Large intestine (tissue), 3 donors: ENCODE measurements around the gene ABCA13. TPM values are rescaled to one million over a fixed set of nuclear protein-coding genes. Genes with fewer than 3 reads are reported as not detected.

Experiments used
- DNase-seq, 2 donors: peaks; one replicate each; pipeline versions ENCODE4 v3.0.0 to v3.0.0-alpha.2; 2013
- H3K27ac ChIP-seq: one replicate; pipeline ENCODE4 v1.5.1; 2013; ENCODE audit warnings: low read length
- H3K27me3 ChIP-seq: 2 replicates; pipeline ENCODE4 v1.6.1; 2013; ENCODE audit warnings: low read length; ENCODE audit not compliant: control insufficient read depth, insufficient read depth
- H3K36me3 ChIP-seq: 2 replicates; pipeline ENCODE4 v1.6.1; 2013; ENCODE audit warnings: low read length; ENCODE audit not compliant: control insufficient read depth, insufficient read depth
- H3K4me1 ChIP-seq: one replicate; pipeline ENCODE4 v1.6.1; 2013; ENCODE audit warnings: low read length; ENCODE audit not compliant: control insufficient read depth, insufficient read depth
- H3K4me3 ChIP-seq: one replicate; pipeline ENCODE4 v1.5.1; 2013; ENCODE audit warnings: low read length
- H3K9me3 ChIP-seq: one replicate; pipeline ENCODE4 v1.6.1; 2013; ENCODE audit warnings: mild to moderate bottlenecking, low read depth, low read length, moderate library complexity; ENCODE audit not compliant: control insufficient read depth
- WGBS: methylation state at CpG from one replicate; pipeline ENCODE4 v1.1.5; 2013; ENCODE audit warnings: low lambda C conversion rate; ENCODE audit not compliant: insufficient coverage; 5-methylcytosine and 5-hydroxymethylcytosine counted together
- polyA plus RNA-seq: library from polyadenylated mRNA; unstranded; fragments of 120-200 nt; gene quantifications from one replicate; pipeline ENCODE4 v1.2.1, GENCODE V29; 2013

Gene ABCA13
- polyA plus RNA-seq, 1 donor, result 0.28 TPM

DNA sequence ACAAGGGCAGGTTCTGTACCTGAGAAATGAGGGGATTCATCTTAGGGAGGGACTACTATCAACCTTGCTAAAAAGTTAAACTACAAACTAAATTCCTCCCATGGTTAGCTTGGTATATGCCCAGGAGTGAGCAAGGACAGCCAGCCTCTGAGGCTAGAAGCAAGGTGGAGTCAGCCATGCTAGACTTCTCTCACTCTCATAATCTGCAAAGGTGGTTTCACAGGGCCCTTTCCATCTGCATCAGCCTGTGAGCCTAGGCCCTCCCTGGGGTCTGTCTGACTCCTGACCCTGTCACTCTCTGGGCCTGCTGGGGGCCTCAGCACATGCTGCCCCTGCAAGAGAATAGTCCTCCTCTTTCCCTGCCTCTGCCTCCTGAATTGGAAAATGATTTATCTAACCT is 66.1 kb downstream of the ABCA13 start:
- Histone ChIP-seq H3K4me3 (no peak overlapping the region), H3K9me3 (no peaks in the 10 kb centered on the region), H3K4me1 (no peaks in the 10 kb centered on the region), H3K36me3 (no peaks in the 10 kb centered on the region), H3K27me3 (no peaks in the 10 kb centered on the region), H3K27ac (no peak overlapping the region)
- no peak for DNase-seq

- Histone ChIP-seq H3K4me1 (no peaks in the 10 kb centered on the region), H3K9me3 (no peaks in the 10 kb centered on the region), H3K27me3 (no peaks in the 10 kb centered on the region), H3K36me3 (no peaks in the 10 kb centered on the region), H3K27ac (no peak overlapping the region), H3K4me3 (no peak overlapping the region)
- WGBS, result no CpG with 5 or more reads among the region's 8 CpGs
- no peak for DNase-seq
Observed at GRCh38 chr7:48242846-48243245, 71.6 kb downstream of the ABCA13 start.

DNA sequence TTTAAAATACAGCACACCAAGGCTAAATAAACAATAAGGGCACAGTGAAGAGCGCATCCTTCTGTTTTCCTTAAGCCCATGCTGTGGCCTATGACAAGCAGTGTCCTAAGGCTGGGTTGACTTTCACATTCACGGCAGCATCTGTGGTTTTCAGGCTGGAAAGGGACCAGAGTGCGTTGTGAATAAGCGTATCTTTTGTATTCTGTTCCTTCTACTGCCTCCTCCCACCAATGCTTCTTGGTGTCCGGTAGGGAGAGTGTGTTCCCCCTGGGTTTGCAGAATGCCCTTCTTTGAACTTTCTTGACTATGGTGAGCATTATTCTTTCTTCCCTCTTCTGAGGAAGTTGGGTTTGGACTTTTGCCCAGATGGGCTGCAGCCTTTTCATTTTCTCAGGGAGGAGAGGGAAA is 73.6 kb downstream of the ABCA13 start:
- no peak for DNase-seq
- WGBS, result no CpG with 5 or more reads among the region's 5 CpGs
- no peaks in the 10 kb centered on the region for H3K27me3 ChIP-seq

DNA sequence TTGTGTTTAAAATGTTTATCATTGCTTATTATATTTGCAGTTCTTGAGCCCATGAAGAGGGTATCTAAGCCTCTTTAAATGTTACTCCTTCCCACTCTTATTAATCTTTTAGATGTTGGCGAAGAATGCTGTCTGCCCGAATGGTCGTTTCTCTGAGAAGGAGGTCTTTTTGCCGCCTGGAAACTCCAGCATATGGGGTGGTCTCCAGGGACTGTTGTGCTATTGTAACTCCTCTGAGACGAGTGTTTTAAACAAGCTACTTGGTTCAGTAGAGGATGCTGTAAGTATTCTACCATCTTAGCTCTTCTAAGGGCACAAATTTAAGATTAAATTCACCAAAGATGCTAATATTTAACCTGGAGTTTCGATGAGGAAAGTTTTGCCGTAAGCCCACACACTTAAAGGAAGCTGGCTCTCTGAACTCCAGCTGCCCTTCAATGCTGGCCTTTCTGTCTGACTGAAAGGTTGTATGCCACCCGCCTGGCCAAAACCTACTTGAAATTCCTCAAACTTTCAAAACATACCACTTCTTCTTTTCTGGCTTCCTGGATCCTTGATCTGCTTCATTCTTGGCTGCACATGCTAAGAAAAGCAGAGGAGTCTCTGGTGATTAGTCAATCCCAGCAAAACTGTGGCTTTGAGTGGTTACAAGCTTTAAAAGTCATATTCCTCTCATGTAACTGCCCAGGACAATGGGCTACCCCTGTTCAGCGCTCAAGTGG is 74.7 kb downstream of the ABCA13 start:
- Histone ChIP-seq H3K36me3 (no peaks in the 10 kb centered on the region), H3K4me1 (no peaks in the 10 kb centered on the region), H3K27ac (no peak overlapping the region), H3K27me3 (no peaks in the 10 kb centered on the region), H3K4me3 (no peak overlapping the region), H3K9me3 (no peaks in the 10 kb centered on the region)
- WGBS, result 100% methylated on average over 2 of the region's 9 CpGs
- DNase-seq, result no peak

More for the DNA sequence above, 73.6 kb downstream of the ABCA13 start:
- no peak overlapping the region for H3K4me3 ChIP-seq
- no peaks in the 10 kb centered on the region for H3K9me3 ChIP-seq
- no peaks in the 10 kb centered on the region for H3K36me3 ChIP-seq
- no peaks in the 10 kb centered on the region for H3K4me1 ChIP-seq
- no peak overlapping the region for H3K27ac ChIP-seq

DNA sequence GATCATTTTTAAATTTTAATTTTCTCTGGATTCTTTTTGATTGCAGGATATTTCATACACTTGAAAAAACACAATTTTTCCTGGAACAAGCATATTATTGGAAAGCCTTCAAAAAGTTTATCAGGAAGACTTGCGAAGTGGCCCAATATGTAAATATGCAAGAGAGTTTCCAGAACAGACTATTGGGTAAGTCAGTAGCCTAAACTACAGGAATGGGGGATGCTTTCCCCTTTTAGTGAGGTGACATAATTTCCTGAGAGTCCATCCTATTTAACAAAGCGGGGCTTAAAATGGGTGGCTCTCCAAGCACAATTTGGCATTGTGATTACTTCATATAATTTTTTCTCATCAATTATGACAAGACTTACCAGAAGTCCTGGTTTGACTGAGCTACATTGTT is 77.9 kb downstream of the ABCA13 start:
- no peaks in the 10 kb centered on the region for H3K4me1 ChIP-seq
- no peaks in the 10 kb centered on the region for H3K36me3 ChIP-seq
- no peaks in the 10 kb centered on the region for H3K27me3 ChIP-seq
- no peak overlapping the region for H3K27ac ChIP-seq
- H3K4me3 ChIP-seq, result no peak overlapping the region
- no peaks in the 10 kb centered on the region for H3K9me3 ChIP-seq
- WGBS, result 100% methylated on average over 1 of the region's 2 CpGs
- DNase-seq, result no peak

GRCh38 chr7:48250441-48250951 is 79.2 kb downstream of the ABCA13 start:
- Histone ChIP-seq H3K27ac (no peak overlapping the region), H3K4me1 (no peaks in the 10 kb centered on the region), H3K9me3 (no peaks in the 10 kb centered on the region), H3K27me3 (no peaks in the 10 kb centered on the region), H3K36me3 (no peaks in the 10 kb centered on the region), H3K4me3 (no peak overlapping the region)
- DNase-seq, result no peak
- whole genome bisulfite sequencing, result no CpG with 5 or more reads among the region's 2 CpGs

GRCh38 chr7:48251766-48252165 is 80.5 kb downstream of the ABCA13 start:
- 86% methylated on average over 3 of the region's 4 CpGs for WGBS
- Histone ChIP-seq H3K9me3 (no peaks in the 10 kb centered on the region), H3K4me3 (no peak overlapping the region)

GRCh38 chr7:48252995-48253394 is 81.7 kb downstream of the ABCA13 start:
- Histone ChIP-seq H3K4me1 (no peaks in the 10 kb centered on the region), H3K4me3 (no peak overlapping the region), H3K27me3 (no peaks in the 10 kb centered on the region), H3K27ac (no peak overlapping the region), H3K36me3 (no peaks in the 10 kb centered on the region), H3K9me3 (no peaks in the 10 kb centered on the region)
- WGBS, result no CpG with 5 or more reads among the region's 2 CpGs
- peak in 1 of 2 donors; percentile 5 for DNase-seq

More at GRCh38 chr7:48251766-48252165, 80.5 kb downstream of the ABCA13 start:
- Histone ChIP-seq H3K4me1 (no peaks in the 10 kb centered on the region), H3K27me3 (no peaks in the 10 kb centered on the region), H3K36me3 (no peaks in the 10 kb centered on the region), H3K27ac (no peak overlapping the region)
- no peak for DNase-seq

- no peaks in the 10 kb centered on the region for H3K27me3 ChIP-seq
- no peaks in the 10 kb centered on the region for H3K36me3 ChIP-seq
- no peaks in the 10 kb centered on the region for H3K4me1 ChIP-seq
- no peak overlapping the region for H3K4me3 ChIP-seq
- no peaks in the 10 kb centered on the region for H3K9me3 ChIP-seq
- no CpG with 5 or more reads among the region's 1 CpG for WGBS
- H3K27ac ChIP-seq, result no peak overlapping the region
- no peak for DNase-seq
Observed at GRCh38 chr7:48255046-48255445, 83.8 kb downstream of the ABCA13 start.

GRCh38 chr7:48259463-48260280 is 88.4 kb downstream of the ABCA13 start:
- H3K4me3 ChIP-seq, result no peak overlapping the region
- H3K4me1 ChIP-seq, result no peaks in the 10 kb centered on the region
- no peaks in the 10 kb centered on the region for H3K9me3 ChIP-seq
- no peaks in the 10 kb centered on the region for H3K36me3 ChIP-seq
- no peak overlapping the region for H3K27ac ChIP-seq
- no peaks in the 10 kb centered on the region for H3K27me3 ChIP-seq
- no peak for DNase-seq
- WGBS, result 50% methylated on average over 2 of the region's 4 CpGs
